Astrocyte (in vitro differentiated cells and primary cell): Measurements from ENCODE around the gene TP53BP1.

Experiments used
- CTCF ChIP-seq: IDR thresholded peaks from 2 replicates; pipeline ENCODE4 v1.5.1; 2011; ENCODE audit warnings: low read depth, mild to moderate bottlenecking, inconsistent platforms, low read length, moderate library complexity; ENCODE audit not compliant: insufficient read depth
- EZH2 ChIP-seq: IDR thresholded peaks from 2 replicates; pipeline ENCODE4 v1.6.1; 2012; ENCODE audit warnings: mild to moderate bottlenecking, low read length, inconsistent platforms; ENCODE audit not compliant: insufficient read depth

GRCh38 chr15:43529141-43529540, 36.2 kb upstream of the TP53BP1 start:
- TF ChIP-seq CTCF (no peak), EZH2 (no peak)
